Keratinocyte (primary cell): ENCODE results near the gene NRDE2. TPM values are rescaled to one million over a fixed set of nuclear protein-coding genes. Genes with fewer than 3 reads are reported as not detected.

ENCODE experiments used
- DNase-seq: peaks from one replicate; pipeline ENCODE4 v3.0.0-alpha.2; 2011; ENCODE audit warnings: low read depth, missing footprints, low spot score
- FAIRE-seq: peaks from 2 replicates; lab custom pipeline; 2011; peaks lifted over from hg19 to GRCh38; lab: Jason Lieb, UNC
- H2AFZ ChIP-seq: 2 replicates; pipeline ENCODE4 v1.6.0; 2012; ENCODE audit warnings: low read length, control low read depth, inconsistent platforms; ENCODE audit not compliant: control insufficient read depth
- H3K27ac ChIP-seq: 2 replicates; pipeline ENCODE4 v1.5.1; 2011; ENCODE audit warnings: low read length; ENCODE audit not compliant: control insufficient read depth, insufficient read depth
- H3K27me3 ChIP-seq: 3 replicates; pipeline ENCODE4 v1.6.0; 2011; ENCODE audit warnings: low read length; ENCODE audit not compliant: control insufficient read depth, insufficient read depth; ENCODE audit errors: extremely low read depth
- H3K36me3 ChIP-seq, 2 experiments: 2 replicates in 1 of 2; 3 replicates in 1 of 2; pipeline ENCODE4 v1.5.1; 2011; ENCODE audit warnings: low read length in 2 of 2, mild to moderate bottlenecking in 1 of 2; ENCODE audit not compliant: control insufficient read depth in 2 of 2, insufficient read depth in 2 of 2; ENCODE audit errors: extremely low read depth in 1 of 2
- H3K4me1 ChIP-seq: 3 replicates; pipeline ENCODE4 v1.5.1; 2011; ENCODE audit warnings: low read length; ENCODE audit not compliant: control insufficient read depth, insufficient read depth; ENCODE audit errors: extremely low read depth
- H3K4me2 ChIP-seq: 3 replicates; pipeline ENCODE4 v1.6.0; 2011; ENCODE audit warnings: low read depth, low read length; ENCODE audit not compliant: control insufficient read depth, insufficient read depth; ENCODE audit errors: extremely low read depth
- H3K4me3 ChIP-seq, 3 experiments: fragments of 200-600 bp in 1 of 3; sonication (generic) in 1 of 3; 2 replicates in 2 of 3; 3 replicates in 1 of 3; pipeline ENCODE4 v1.5.1; 2011 to 2016; ENCODE audit warnings: low read length in 3 of 3, mild to moderate bottlenecking in 3 of 3, control low read depth in 2 of 3, inconsistent platforms in 1 of 3, low read depth in 1 of 3, mixed read lengths in 1 of 3, mixed run types in 1 of 3, moderate library complexity in 1 of 3; ENCODE audit not compliant: control insufficient read depth in 2 of 3, insufficient read depth in 2 of 3; ENCODE audit errors: extremely low read depth in 1 of 3
- H3K79me2 ChIP-seq: 2 replicates; pipeline ENCODE4 v1.6.0; 2012; ENCODE audit warnings: low read length; ENCODE audit not compliant: control insufficient read depth, insufficient read depth
- H3K9ac ChIP-seq: 3 replicates; pipeline ENCODE4 v1.6.0; 2011; ENCODE audit warnings: low read length; ENCODE audit not compliant: control insufficient read depth, insufficient read depth; ENCODE audit errors: extremely low read depth
- H3K9me1 ChIP-seq: 3 replicates; pipeline ENCODE4 v1.6.0; 2011; ENCODE audit warnings: low read length; ENCODE audit not compliant: control insufficient read depth, insufficient read depth; ENCODE audit errors: extremely low read depth
- H3K9me3 ChIP-seq: 2 replicates; pipeline ENCODE4 v1.5.1; 2012; ENCODE audit warnings: low read depth, low read length; ENCODE audit not compliant: control insufficient read depth
- H4K20me1 ChIP-seq: 3 replicates; pipeline ENCODE4 v1.6.0; 2011; ENCODE audit warnings: low read length; ENCODE audit not compliant: control insufficient read depth, insufficient read depth; ENCODE audit errors: extremely low read depth
- EZH2 ChIP-seq: IDR thresholded peaks from one replicate; pipeline ENCODE4 v1.6.1; 2012; ENCODE audit warnings: inconsistent platforms, mild to moderate bottlenecking, low read length, moderate library complexity
- dilution Hi-C: fragments of 300-500 bp; cut with MboI; formaldehyde crosslinking; loops from one replicate; pipeline ENCODE4 v1.7.0; 2020; ENCODE audit warnings: low sequenced_read_pairs; ENCODE audit not compliant: extremely low pct_ligation_motif_present
- polyA plus RNA-seq, 5 experiments: library from polyadenylated mRNA; depleted of rRNA in 3 of 5; stranded (reverse) in 3 of 5; stranded (forward) in 1 of 5; unstranded in 1 of 5; fragments of >200 nt; gene quantifications; 1 replicate in 1 of 5; 2 replicates in 3 of 5; 3 replicates in 1 of 5; pipeline versions ENCODE4 v1.2.1 to v1.2.3, GENCODE V29; 2011 to 2012; ENCODE audit warnings: missing spikeins in 2 of 5, low read depth in 1 of 5, low replicate concordance in 1 of 5
- TF ChIP-seq, protein P1 (sequence below), 3 experiments: IDR thresholded peaks in 1 of 3; conservative IDR thresholded peaks in 1 of 3; optimal IDR thresholded peaks in 1 of 3; 2 replicates in 2 of 3; 3 replicates in 1 of 3; pipeline versions ENCODE3 to v1.5.1; 2011; ENCODE audit warnings: low read length in 3 of 3, mild to moderate bottlenecking in 3 of 3, moderate library complexity in 2 of 3, control low read depth in 1 of 3, inconsistent platforms in 1 of 3; ENCODE audit not compliant: insufficient read depth in 2 of 3; ENCODE audit errors: extremely low read depth in 1 of 3

Gene NRDE2
- polyA plus RNA-seq, 1 donor (not counting 4 experiments of a cell fraction or from before 2014, with no cell fraction given), result 9.2 TPM

DNA sequence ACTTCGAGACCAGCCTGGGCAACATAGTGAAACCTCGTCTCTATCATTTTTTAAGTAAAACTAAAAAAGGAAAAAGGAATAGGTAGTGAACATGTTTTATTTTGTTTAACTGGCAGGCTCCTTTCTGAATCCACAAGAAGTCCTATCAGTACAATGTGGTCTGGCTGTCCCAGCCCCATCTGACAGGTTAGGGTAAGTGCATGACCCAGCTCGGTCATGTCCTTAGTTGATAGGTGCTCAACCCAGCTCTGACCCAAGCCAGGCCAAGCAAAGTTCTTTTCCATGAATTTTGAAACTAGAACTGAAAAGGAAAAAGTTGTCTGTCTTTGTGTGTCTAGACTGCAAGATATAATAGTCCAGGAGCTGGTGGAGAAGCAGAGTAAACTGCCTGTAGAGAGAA lies 4.7 kb upstream of the NRDE2 start:
- no peak overlapping the region for H3K27ac ChIP-seq
- no peaks in the 10 kb centered on the region for H3K9me3 ChIP-seq
- no peak overlapping the region for H2AFZ ChIP-seq
- H3K4me2 ChIP-seq, result no peak overlapping the region
- H3K4me1 ChIP-seq, result no peaks in the 10 kb centered on the region
- no peaks in the 10 kb centered on the region for H3K36me3 ChIP-seq
- FAIRE-seq (no peak), DNase-seq (no peak)
- H3K27me3 ChIP-seq, result no peaks in the 10 kb centered on the region
- TF ChIP-seq, protein P1, sequence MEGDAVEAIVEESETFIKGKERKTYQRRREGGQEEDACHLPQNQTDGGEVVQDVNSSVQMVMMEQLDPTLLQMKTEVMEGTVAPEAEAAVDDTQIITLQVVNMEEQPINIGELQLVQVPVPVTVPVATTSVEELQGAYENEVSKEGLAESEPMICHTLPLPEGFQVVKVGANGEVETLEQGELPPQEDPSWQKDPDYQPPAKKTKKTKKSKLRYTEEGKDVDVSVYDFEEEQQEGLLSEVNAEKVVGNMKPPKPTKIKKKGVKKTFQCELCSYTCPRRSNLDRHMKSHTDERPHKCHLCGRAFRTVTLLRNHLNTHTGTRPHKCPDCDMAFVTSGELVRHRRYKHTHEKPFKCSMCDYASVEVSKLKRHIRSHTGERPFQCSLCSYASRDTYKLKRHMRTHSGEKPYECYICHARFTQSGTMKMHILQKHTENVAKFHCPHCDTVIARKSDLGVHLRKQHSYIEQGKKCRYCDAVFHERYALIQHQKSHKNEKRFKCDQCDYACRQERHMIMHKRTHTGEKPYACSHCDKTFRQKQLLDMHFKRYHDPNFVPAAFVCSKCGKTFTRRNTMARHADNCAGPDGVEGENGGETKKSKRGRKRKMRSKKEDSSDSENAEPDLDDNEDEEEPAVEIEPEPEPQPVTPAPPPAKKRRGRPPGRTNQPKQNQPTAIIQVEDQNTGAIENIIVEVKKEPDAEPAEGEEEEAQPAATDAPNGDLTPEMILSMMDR (optimal IDR thresholded peaks at IDR 0.05 in 1 of 3, IDR thresholded peaks at IDR 0.05 in 1 of 3, conservative IDR thresholded peaks at IDR 0.05 in 1 of 3; ENCODE audit: extremely low read depth in 1 of 3, insufficient read depth in 2 of 3, low read length in 3 of 3), result no peak
- TF ChIP-seq EZH2, result no peak
- dilution Hi-C loops, result no loop called here
- no peak overlapping the region for H3K9ac ChIP-seq
- no peak overlapping the region for H3K4me3 ChIP-seq
- H4K20me1 ChIP-seq, result no peaks in the 10 kb centered on the region
- H3K79me2 ChIP-seq, result peaks cover under 1% of the 10 kb centered on the region
- H3K9me1 ChIP-seq, result no peaks in the 10 kb centered on the region

DNA sequence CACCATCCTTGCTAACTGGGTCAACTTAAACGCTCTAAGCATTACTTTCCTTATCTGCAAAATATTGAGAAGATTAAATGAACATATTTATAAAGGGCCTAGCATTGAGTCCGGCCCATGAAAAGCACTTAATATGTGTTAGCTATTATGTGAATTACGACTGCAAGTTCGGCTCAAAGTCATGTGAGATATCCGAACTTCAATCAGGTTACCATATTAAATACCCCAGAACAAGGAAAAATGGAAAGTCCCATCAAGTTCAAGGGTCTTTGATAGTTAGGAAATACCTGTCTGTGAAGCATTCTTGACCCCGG lies 487 bp upstream of the NRDE2 start:
- Histone ChIP-seq H2AFZ (peak overlapping the region; percentile 90), H3K27me3 (no peaks in the 10 kb centered on the region), H3K4me3 (peak overlapping the region; percentile 41 to 69 (median 66)), H3K9me1 (no peaks in the 10 kb centered on the region), H3K4me2 (peak overlapping the region; percentile 82), H3K9me3 (no peaks in the 10 kb centered on the region), H3K4me1 (no peaks in the 10 kb centered on the region), H3K9ac (peak overlapping the region; percentile 73), H3K27ac (peak overlapping the region; percentile 59), H3K36me3 (no peaks in the 10 kb centered on the region), H3K79me2 (peaks cover 26% of the 10 kb centered on the region), H4K20me1 (no peaks in the 10 kb centered on the region)
- dilution Hi-C loops, result no loop called here
- TF ChIP-seq, protein P1 (optimal IDR thresholded peaks at IDR 0.05 in 1 of 3, IDR thresholded peaks at IDR 0.05 in 1 of 3, conservative IDR thresholded peaks at IDR 0.05 in 1 of 3; ENCODE audit: extremely low read depth in 1 of 3, insufficient read depth in 2 of 3, low read length in 3 of 3), result no peak
- no peak for TF ChIP-seq EZH2
- no peak for FAIRE-seq
- no peak for DNase-seq
